ENCODE results near the gene TNNC1. TPM values are rescaled to one million over a fixed set of nuclear protein-coding genes. Genes with fewer than 3 reads are reported as not detected.

TNNC1 gene
- total and polyA plus RNA-seq, 3 donors from 2014 or later: 11.3 to 91.7 (median 23.2) TPM

GRCh38 chr3:52406791-52407510 lies 46.9 kb downstream of the TNNC1 start:
- H3K27ac ChIP-seq: no peak overlapping the region
- no peak for DNase-seq
- H3K27me3 ChIP-seq: no peaks in the 10 kb centered on the region
- TF ChIP-seq CTCF (IDR thresholded peaks at IDR 0.05) (no peak), POLR2A (IDR thresholded peaks at IDR 0.05) (no peak)
- 91 to 95% methylated on average over 9 to 20 of the region's 20 CpGs for WGBS, 2 donors
- H3K4me1 ChIP-seq: peaks cover 20% of the 10 kb centered on the region
- no peaks in the 10 kb centered on the region for H3K9me3 ChIP-seq
- H3K36me3 ChIP-seq (ENCODE audit: low read depth, missing control alignments): no peaks in the 10 kb centered on the region
- intact Hi-C loops (cut with DNase I; ENCODE audit: low total_unique reads): no loop called here
- H3K4me3 ChIP-seq: no peak overlapping the region

GRCh38 chr3:52406231-52406661 lies 47.6 kb downstream of the TNNC1 start:
- Histone ChIP-seq H3K27ac (no peak overlapping the region), H3K27me3 (no peaks in the 10 kb centered on the region), H3K9me3 (no peaks in the 10 kb centered on the region), H3K36me3 (ENCODE audit: low read depth, missing control alignments) (no peaks in the 10 kb centered on the region), H3K4me1 (peaks cover 13% of the 10 kb centered on the region), H3K4me3 (no peak overlapping the region)
- DNase-seq: no peak
- intact Hi-C loops (cut with DNase I; ENCODE audit: low total_unique reads): no loop called here
- no peak for TF ChIP-seq POLR2A (IDR thresholded peaks at IDR 0.05)
- no peak for TF ChIP-seq CTCF (IDR thresholded peaks at IDR 0.05)
- 92 to 98% methylated on average over 4 to 10 of the region's 11 CpGs for WGBS, 2 donors

GRCh38 chr3:52405601-52406110 lies 48.2 kb downstream of the TNNC1 start:
- 89 to 91% methylated on average over 3 to 4 of the region's 4 CpGs for WGBS, 2 donors
- no peaks in the 10 kb centered on the region for H3K9me3 ChIP-seq
- TF ChIP-seq CTCF (IDR thresholded peaks at IDR 0.05): no peak
- no peak for TF ChIP-seq POLR2A (IDR thresholded peaks at IDR 0.05)
- DNase-seq: no peak
- H3K4me3 ChIP-seq: no peak overlapping the region
- no peaks in the 10 kb centered on the region for H3K36me3 ChIP-seq (ENCODE audit: low read depth, missing control alignments)
- H3K4me1 ChIP-seq: peaks cover 13% of the 10 kb centered on the region
- intact Hi-C loops (cut with DNase I; ENCODE audit: low total_unique reads): no loop called here
- no peak overlapping the region for H3K27ac ChIP-seq
- no peaks in the 10 kb centered on the region for H3K27me3 ChIP-seq

- Histone ChIP-seq H3K36me3 (ENCODE audit: low read depth, missing control alignments) (no peaks in the 10 kb centered on the region), H3K27me3 (no peaks in the 10 kb centered on the region), H3K4me1 (peaks cover 13% of the 10 kb centered on the region), H3K4me3 (no peak overlapping the region), H3K9me3 (no peaks in the 10 kb centered on the region), H3K27ac (no peak overlapping the region)
- no peak for DNase-seq
- WGBS, 2 donors: 87 to 94% methylated on average over 4 to 6 of the region's 6 CpGs
- intact Hi-C loops (cut with DNase I; ENCODE audit: low total_unique reads): no loop called here
- no peak for TF ChIP-seq CTCF (IDR thresholded peaks at IDR 0.05)
- no peak for TF ChIP-seq POLR2A (IDR thresholded peaks at IDR 0.05)
Measured at GRCh38 chr3:52405066-52405465, 48.8 kb downstream of the TNNC1 start.

- Histone ChIP-seq H3K36me3 (ENCODE audit: low read depth, missing control alignments) (no peaks in the 10 kb centered on the region), H3K27me3 (no peaks in the 10 kb centered on the region), H3K9me3 (no peaks in the 10 kb centered on the region), H3K4me1 (peaks cover 13% of the 10 kb centered on the region), H3K27ac (no peak overlapping the region), H3K4me3 (no peak overlapping the region)
- 88 to 90% methylated on average over 10 of the region's 10 CpGs for WGBS, 2 donors
- no peak for TF ChIP-seq POLR2A (IDR thresholded peaks at IDR 0.05)
- no peak for TF ChIP-seq CTCF (IDR thresholded peaks at IDR 0.05)
- no peak for DNase-seq
- intact Hi-C loops (cut with DNase I; ENCODE audit: low total_unique reads): no loop called here
Measured at GRCh38 chr3:52404391-52404790, 49.5 kb downstream of the TNNC1 start.

Data from testis (tissue), 3 donors.